NCI-H187 (cell line): Measurements from ENCODE around the gene DKK2.

Experiments used
- DNase-seq, 2 experiments: peaks; one replicate each; lab custom pipeline; 2025; lab: John Stamatoyannopoulos, UW

Gene DKK2

DNA sequence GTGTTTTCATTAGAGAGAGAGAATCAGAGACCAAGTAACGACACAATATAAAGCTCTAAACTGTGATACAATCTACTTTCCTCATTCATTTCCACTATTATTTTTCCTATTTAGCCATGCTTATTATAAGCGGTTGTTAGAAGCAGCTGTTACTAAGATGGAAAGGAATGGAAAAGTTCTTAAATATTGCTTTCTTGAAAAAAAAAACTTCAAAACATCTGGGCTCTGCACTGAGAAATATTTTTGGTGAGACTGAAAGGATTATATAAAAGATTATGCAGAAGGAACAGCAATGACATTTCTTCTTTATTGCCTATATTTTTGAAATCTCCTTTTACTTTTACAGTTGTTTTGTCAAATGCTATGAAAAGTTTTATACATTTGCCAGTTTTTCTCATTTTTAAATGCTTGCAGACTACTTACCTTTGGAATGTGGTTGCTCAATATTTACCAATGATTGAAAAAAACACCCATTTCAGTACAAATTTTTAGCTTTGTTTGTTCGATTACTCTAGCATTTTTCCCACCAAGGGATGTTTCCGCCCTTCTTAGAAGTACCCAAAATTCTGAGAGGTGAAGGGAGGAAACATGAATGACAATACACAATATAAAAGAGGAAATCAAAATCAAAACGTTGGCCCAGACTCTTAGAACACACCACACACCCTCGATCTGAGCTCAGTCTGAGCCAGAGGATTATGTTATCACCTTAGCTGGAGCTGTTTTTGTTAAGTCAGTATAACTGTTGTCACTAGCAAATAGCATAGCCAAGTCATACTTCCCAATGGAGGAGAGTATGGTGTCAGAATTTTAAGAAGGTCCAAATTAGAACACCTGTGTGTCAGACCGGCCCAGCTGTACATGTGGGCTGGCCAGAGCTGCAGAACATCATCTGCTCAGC, 18.4 kb downstream of the DKK2 start:
- no peak for DNase-seq

DNA sequence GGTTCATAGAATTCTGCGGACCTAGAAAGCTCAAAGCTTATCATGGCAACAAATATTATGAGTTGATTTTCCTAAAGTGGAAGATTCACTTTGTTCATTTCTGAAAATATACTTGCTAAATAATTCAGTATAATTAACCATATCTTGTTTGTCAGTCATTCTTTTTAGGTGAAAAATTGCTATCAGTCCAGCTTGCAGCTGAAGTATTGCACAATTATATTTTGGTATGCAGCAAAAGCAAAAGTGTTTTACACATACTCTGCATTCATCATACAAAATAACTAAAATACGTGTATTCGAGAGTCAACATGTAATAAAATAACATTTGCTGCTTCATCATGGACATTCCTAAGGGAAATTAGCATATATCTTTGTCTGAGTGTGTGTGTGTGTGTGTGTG, 24.8 kb downstream of the DKK2 start:
- no peak for DNase-seq

GRCh38 chr4:107009196-107009968, 26.7 kb downstream of the DKK2 start:
- DNase-seq = no peak

DNA sequence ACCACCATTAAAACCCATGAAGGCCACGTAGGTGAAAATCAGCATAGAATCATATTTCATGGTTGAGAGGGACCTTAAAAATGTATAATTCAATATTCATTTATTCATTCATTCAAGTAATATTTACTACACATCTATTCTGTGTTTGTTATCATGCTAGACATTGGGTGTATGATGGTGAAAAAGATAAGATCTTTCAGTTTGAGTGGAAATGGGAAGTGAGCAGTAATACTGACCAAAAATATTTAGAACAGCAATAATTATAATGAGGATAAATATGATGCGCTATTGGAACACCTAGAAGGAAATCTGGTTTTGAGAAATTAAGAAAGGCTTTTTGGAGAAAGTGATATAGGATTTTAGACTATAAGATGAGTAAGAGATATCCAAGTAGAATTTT, 28.0 kb downstream of the DKK2 start:
- no peak for DNase-seq

DNA sequence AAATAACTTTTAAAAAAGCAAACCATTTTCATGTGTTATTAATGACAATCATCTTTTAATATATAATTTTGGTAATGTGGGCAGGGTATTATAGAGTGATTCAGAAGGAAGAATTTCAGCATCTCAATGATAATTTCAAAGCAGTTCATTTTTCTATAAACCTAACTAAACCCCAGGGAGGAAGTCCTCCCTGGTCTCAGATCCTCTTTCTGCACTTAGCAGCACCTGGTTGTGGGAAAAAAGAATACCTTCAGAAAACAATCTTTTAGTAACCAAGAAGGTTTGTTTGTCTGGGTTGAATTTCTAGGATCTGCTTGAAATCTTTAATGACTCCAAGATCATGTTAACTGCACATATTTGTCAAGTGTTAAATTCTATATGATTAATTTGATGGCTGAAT, 29.9 kb downstream of the DKK2 start:
- no peak for DNase-seq

DNA sequence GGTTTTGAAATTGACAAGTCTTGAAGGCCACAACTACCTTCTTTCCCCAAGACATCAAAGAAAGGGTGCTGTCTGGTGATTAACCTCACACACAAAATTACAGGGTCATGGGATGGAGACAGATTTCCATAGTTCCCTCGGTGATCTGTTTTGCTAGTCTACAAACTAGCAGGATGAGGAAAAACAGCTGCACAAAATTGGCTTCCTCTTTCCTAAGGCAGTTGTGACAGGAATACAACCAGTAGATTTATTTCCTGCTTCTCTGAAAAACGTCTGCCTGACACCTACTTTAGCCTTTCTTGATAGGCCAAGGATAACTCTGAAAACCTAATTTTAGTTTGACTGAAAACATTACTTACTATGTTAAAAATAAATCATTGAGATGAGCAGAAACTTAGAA, 39.6 kb downstream of the DKK2 start:
- no peak for DNase-seq

GRCh38 chr4:106993827-106994226, 42.3 kb downstream of the DKK2 start:
- no peak for DNase-seq

DNA sequence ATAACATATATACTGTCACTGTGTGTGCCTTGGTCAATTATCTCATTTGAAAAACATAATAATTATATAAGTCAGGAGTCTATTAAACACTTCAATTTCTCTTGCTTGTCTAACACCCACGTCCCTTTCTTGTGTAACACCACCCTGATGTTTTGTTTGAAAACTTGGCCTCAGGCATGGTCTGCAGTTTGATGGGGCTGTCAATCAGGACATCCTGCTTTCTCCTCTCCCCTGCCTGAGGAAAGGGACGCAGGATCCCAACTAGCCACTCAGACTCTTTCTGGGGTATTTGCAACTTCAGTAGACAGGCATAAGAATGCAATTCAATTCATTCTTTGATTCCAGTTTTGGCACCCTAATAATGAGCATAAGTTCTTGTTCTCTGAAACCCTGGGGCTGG, 48.8 kb downstream of the DKK2 start:
- no peak for DNase-seq

DNA sequence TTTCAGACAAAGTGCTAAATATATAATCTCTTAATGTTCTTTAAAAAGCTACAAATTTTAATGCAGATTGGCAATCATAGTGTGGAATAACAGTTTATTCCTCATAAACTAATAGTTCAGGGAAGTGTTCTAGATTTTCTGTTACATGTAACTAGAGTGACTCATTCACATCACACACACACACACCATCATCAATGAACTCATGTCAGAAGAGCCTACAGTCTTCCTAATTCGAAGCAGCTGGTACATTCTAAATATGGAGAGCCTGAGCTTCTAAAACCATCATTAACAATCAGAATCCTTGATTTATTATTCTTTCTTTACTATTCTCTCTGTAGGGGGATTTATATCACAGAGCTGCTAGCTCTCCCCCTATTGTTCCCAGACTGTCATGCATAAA, 49.6 kb downstream of the DKK2 start:
- DNase-seq = no peak

DNA sequence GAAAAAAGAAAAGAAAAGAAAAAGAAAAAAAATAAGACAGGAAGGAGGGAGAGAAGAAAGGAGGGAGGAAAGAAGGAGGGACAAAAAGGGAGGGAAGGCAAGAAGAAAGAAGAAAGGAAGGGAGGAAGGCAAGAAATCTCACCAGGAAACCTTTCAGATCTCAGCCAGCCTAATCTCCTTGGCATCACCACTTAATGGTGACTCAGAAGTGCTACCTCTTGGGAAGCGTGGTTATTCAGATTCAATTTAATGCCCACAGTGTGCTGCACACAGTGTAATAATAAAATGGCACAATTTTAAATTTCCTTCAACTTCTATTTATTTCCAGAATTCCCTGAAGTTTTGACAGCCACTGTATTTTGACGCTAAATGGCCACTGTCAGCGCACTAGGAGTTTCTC, 50.3 kb downstream of the DKK2 start:
- DNase-seq = no peak

- DNase-seq = no peak
These were observed 53.4 kb downstream of the DKK2 start for GRCh38 chr4:106982711-106983211.

DNA sequence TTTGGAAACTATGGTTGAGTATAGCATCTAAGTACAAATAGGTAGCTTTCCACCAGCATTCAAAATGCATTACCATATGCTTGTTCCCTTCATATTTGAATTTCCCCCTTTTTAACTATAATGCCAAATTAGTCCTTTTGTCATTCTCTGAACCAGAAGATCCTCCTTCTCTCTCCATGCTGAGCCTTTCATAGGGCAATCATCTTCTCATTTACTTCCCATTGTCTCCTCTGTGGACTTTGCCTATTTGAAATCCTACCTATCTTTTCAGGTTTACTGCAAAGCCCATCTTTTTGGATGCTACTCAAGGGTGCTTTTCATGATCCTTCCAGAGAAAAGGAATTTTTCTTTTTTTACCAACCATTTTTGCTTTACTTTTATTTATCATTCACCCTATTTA, 54.7 kb downstream of the DKK2 start:
- no peak for DNase-seq

- DNase-seq = no peak
These were observed 56.6 kb downstream of the DKK2 start for GRCh38 chr4:106979476-106979875.

DNA sequence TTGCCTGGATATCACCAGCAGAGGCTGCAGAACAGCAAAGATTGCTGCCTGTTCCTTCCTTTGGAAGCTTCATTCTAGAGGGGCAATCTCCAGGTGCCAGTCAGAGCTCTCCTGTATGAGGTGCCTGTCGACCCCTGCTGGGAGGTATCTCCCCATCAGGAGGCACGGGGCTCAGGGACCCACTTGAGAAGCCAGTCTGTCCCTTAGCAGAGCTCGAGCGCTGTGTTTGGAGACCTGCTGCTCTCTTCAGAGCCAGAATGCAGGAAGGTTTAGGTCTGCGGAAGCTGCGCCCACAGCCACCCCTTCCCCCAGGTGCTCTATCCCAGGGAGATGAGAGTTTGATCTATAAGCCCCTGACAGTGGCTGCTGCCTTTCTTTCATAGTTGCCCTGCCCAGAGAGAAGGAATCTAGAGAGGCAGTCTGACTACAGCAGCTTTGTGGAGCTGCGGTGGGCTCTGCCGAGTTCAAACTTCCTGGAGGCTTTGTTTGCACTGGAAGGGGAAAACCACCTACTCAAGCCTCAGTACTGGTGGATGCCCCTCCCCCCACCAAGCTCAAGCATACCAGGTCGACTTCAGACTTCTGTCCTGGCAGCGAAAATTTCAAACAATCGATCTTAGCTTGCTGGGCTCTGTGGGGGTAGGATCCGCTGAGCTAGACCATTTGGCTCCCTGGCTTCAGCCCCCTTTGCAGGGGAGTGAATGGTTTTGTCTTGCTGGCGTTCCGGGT, 57.9 kb downstream of the DKK2 start:
- DNase-seq = no peak

DNA sequence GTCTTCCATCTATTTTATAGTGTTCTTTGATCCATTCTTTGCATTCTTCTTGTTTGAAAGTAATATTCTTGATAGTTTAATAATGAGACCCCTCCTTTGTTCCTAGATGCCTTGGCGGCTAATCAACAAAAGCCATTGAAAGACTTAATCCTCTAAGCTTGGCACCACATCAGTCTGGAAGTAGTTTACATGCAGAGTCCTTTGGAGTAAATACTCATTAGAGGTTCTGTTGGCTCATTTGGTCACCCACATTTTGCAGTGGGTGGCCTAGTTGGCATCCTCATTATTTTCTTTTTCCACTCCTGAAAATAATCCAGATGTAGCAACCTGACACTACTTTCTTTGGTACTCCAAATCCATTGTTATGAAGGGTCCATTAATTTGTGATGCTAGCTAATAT, 64.5 kb downstream of the DKK2 start:
- DNase-seq = no peak

DNA sequence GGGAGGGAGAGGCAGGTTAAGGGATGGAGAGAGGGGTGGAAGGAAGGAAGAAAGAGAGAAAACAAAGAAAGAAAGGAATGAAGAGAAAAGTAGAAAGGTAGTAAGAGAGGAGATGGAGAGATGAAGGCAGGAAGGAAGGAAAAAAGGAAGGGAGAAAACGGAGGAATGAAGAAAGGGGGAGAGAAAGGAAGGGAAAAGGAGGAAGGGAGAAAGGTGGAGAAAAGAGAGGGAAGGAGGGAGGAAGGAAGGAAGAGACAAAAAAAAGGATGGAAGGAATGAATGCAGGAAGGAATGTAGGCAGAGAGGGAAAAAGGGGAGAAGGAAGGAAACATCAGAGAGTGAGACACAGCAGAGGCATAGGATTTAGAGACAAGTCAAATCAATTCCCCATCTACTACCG, 68.2 kb downstream of the DKK2 start:
- DNase-seq = no peak

GRCh38 chr4:106953036-106953705, 82.9 kb downstream of the DKK2 start:
- DNase-seq = no peak

DNA sequence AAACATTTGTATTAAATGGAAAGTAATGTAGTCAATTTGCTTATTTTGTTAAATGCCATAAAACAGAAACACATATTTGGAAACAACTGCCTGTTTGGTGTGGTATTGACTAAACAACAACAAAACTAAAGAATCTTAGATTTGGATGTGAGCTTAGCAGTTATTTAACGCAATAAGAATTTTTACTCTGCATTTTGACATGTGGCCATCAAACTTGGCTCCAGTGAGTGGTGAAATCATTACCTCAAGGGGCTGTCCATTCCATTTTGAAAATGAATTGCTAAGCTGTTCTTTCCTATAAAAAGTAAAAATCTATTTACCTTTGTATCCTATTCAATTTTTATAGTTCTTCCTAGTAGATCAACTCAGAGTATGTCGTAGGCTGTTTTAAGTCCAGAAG, 84.2 kb downstream of the DKK2 start:
- DNase-seq = no peak

DNA sequence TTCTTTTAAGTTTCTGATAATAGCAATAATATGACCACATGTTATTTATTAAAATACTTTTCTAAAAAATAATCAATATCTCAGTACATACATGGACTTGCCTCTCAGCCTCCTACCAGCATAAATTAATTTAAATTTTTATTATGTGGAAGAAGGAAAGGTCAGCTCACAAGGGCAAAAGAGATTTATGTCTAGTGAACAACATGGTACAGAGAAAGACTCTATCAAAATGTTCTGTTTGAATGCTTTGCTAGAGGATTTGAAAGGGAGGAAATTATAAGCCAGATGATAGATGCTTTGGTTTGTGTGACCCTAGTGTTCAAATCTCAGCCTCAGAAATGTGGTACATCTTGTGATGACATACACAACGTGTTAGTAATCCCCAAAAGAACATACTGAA, 94.3 kb downstream of the DKK2 start:
- no peak for DNase-seq

DNA sequence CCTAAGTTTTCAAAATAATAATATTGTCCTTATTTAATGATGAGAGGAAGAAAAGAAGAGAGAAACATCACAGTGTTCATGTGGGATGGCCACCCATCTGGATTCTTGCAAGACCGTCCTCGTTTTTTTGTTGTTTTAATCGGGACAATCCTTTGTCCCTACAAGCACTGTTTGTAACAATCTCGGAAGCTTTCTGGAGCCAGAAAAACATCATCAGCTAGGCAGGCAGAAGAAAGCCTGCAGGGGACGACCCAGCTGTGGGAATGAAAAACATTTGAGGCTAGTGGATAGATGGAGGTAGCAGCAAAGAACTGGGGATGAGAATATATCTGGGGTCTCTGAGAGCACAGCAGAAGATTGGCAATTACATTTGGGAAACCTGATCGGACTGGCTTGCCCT, 105.6 kb downstream of the DKK2 start:
- DNase-seq = no peak

DNA sequence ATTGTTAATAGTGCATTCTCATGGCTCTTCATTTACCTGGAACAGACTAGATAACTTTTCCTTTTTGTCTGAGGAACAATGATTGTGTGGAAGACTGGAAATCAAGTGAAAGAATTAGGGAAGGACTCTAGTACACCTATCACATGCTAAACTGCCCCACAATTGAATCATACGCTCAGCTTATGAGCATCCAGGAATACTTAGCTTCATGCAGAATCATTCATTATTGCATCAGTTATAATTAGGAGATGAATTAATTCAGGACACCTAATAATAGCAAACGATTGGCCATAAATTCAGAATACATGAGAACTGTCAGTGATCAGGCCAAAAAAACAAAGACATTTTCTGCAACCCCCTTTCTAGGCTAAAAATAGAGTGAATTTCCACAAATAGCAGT, 106.9 kb downstream of the DKK2 start:
- no peak for DNase-seq

DNA sequence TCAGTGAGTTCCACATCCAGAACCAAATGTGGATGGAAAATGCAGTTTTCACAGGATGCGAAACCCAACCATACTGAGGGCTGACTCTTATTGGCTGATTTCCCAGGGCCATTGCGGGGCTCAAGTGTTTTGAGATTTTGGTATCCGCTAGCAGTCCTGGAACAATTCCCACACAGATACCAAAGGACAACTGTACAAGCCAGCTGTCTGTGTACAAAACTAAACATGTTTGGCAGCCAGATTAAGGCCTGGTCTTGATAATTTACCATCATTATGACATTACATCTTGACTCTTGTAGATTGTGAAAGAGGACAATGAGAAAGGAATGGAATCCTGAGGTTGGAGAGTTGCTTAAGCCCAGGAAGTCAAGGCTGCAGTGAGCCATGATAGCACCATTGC, 121.9 kb downstream of the DKK2 start:
- DNase-seq = no peak
